Mesothelial cell of epicardium (in vitro differentiated cells): Measurements from ENCODE around the gene ELF2. TPM values are rescaled to one million over a fixed set of nuclear protein-coding genes. Genes with fewer than 3 reads are reported as not detected.

Experiments used
- DNase-seq, 2 experiments: peaks; one replicate each; pipeline ENCODE4 v3.0.0; 2021; ENCODE audit warnings: low spot score in 2 of 2; ENCODE audit not compliant: unreplicated experiment in 2 of 2
- H3K27ac Mint-ChIP-seq: 2 replicates; pipeline ENCODE4 v1.8.0; 2021; ENCODE audit warnings: mixed read lengths
- H3K27me3 Mint-ChIP-seq: 2 replicates; pipeline ENCODE4 v1.8.0; 2021; ENCODE audit warnings: low read depth, mixed read lengths
- H3K36me3 Mint-ChIP-seq: 2 replicates; pipeline ENCODE4 v1.8.0; 2021; ENCODE audit warnings: mixed read lengths
- H3K4me1 Mint-ChIP-seq: 2 replicates; pipeline ENCODE4 v1.8.0; 2021; ENCODE audit warnings: mixed read lengths
- H3K4me3 Mint-ChIP-seq: 2 replicates; pipeline ENCODE4 v1.8.0; 2021; ENCODE audit warnings: mild to moderate bottlenecking, moderate library complexity, mixed read lengths
- H3K9me3 Mint-ChIP-seq: 2 replicates; pipeline ENCODE4 v1.8.0; 2021; ENCODE audit warnings: mixed read lengths
- CTCF ChIP-seq: fragments of 200-600 bp; sonication (generic); IDR thresholded peaks from one replicate; pipeline ENCODE4 v1.5.0; 2021; ENCODE audit warnings: antibody characterized with exemption; ENCODE audit not compliant: unreplicated experiment
- total RNA-seq: library from RNA; stranded (reverse); gene quantifications from 3 replicates; pipeline ENCODE4 v1.2.1, GENCODE V29; 2021

The ELF2 gene
- total RNA-seq, 1 donor from 2014 or later = 57.1 TPM

DNA sequence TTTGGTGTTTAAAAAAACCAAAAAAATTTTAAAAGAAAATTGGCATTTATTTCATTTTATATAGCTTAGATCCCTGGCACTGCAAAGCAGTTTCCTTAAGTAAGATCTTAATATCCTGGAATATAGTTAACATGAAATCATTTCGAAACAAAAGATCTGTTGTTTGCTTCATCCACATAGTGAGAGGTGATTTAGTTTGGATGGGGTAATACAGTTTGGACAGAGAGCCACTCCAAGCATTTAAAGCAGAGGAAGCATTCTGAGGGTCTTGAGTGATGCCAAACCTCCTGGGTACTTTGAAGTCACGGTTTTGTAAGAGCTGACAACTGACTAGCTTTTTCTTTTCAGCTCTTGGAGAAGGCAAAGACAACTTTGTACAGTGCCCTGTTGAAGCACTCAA, 132.7 kb downstream of the ELF2 start:
- H3K4me1 Mint-ChIP-seq = no peaks in the 10 kb centered on the region
- H3K27me3 Mint-ChIP-seq = no peaks in the 10 kb centered on the region
- peaks cover 29% of the 10 kb centered on the region for H3K36me3 Mint-ChIP-seq
- peaks cover 4% of the 10 kb centered on the region for H3K9me3 Mint-ChIP-seq
- H3K4me3 Mint-ChIP-seq = no peak overlapping the region
- no peak for DNase-seq
- no peak for TF ChIP-seq CTCF
- H3K27ac Mint-ChIP-seq = no peak overlapping the region

GRCh38 chr4:139042981-139043460, 134.0 kb downstream of the ELF2 start:
- no peaks in the 10 kb centered on the region for H3K4me1 Mint-ChIP-seq
- no peak for TF ChIP-seq CTCF
- H3K9me3 Mint-ChIP-seq = no peaks in the 10 kb centered on the region
- no peak overlapping the region for H3K27ac Mint-ChIP-seq
- DNase-seq = no peak
- H3K27me3 Mint-ChIP-seq = no peaks in the 10 kb centered on the region
- H3K36me3 Mint-ChIP-seq = peaks cover 23% of the 10 kb centered on the region
- no peak overlapping the region for H3K4me3 Mint-ChIP-seq

DNA sequence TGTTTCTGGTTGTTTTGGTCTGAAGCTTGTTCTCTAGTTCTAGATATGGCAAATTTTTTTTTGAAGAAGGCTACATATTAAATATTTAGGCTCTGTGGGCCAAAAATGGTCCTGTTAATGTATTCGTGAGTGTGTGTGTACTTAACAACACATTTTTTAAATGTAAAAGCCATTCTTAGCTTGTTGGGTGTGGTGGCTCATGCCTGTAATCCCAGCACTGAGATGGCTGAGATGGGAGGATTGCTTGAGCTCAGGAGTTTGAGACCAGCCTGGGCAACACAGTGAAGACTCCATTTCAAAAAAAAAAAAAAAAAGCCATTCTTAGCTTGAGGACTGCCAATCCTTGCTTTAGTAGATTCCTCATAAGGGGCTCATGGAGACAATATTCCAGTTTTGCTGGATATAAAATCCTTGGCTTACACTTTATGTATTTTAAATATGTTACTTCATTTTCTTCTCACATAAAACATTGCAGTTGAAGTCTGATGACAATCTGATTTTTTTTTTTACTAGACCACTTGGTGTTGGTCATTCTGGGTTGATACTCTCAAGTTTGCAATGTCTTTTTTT, 138.1 kb downstream of the ELF2 start:
- DNase-seq = no peak
- Mint-ChIP-seq H3K4me3 (no peak overlapping the region), H3K36me3 (peaks cover 16% of the 10 kb centered on the region), H3K27ac (no peak overlapping the region), H3K27me3 (no peaks in the 10 kb centered on the region), H3K9me3 (no peaks in the 10 kb centered on the region), H3K4me1 (no peaks in the 10 kb centered on the region)
- TF ChIP-seq CTCF = no peak

- DNase-seq = no peak
- no peaks in the 10 kb centered on the region for H3K4me1 Mint-ChIP-seq
- peaks cover 11% of the 10 kb centered on the region for H3K36me3 Mint-ChIP-seq
- no peak for TF ChIP-seq CTCF
- H3K27ac Mint-ChIP-seq = no peak overlapping the region
- H3K4me3 Mint-ChIP-seq = no peak overlapping the region
- H3K27me3 Mint-ChIP-seq = no peaks in the 10 kb centered on the region
- H3K9me3 Mint-ChIP-seq = no peaks in the 10 kb centered on the region
These were observed 140.1 kb downstream of the ELF2 start for GRCh38 chr4:139036885-139037284.

DNA sequence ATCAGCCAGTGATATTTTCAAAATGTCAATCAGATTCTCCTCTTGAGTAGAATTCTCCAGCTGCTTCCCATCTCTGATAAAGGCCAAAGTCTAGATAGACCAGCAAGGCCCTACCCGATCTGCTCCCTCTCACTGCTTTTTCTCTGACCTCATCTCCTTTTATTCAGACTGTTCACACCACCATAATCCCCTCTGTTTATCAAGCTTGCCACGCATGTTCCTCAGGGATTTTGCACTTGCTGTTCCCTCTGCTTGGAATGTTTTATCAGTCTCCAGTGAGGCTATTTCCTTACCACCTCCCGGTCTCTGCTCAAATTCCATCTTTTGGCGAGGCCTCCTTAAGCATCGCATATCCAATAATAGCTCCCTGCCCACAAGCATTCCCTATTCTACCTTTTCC, 141.4 kb downstream of the ELF2 start:
- Mint-ChIP-seq H3K9me3 (no peaks in the 10 kb centered on the region), H3K4me1 (peaks cover 3% of the 10 kb centered on the region), H3K36me3 (peaks cover 11% of the 10 kb centered on the region), H3K27ac (no peak overlapping the region), H3K27me3 (no peaks in the 10 kb centered on the region), H3K4me3 (no peak overlapping the region)
- no peak for DNase-seq
- TF ChIP-seq CTCF = no peak
